ENCODE data around the gene CUL4B. TPM values are rescaled to one million over a fixed set of nuclear protein-coding genes. Genes with fewer than 3 reads are reported as not detected.

Gene CUL4B
- 31.4 and 36.3 TPM in 2 replicates for total RNA-seq

GRCh38 chrX:120560842-120561633 is at the start of gene CUL4B:
CUL4B (minus strand) TSS chrX:120560962; CDS start chrX:120560638, 324 bp downstream.

GRCh38 chrX:120603707-120604360 is 43.1 kb upstream of the CUL4B start, which contains the start of gene MCTS1:
MCTS1 (plus strand) TSS chrX:120604101; CDS start chrX:120604237, 136 bp downstream.

Small RNA genes lying within 50 kb of the gene (small RNA-seq; reads per million reads assigned to genes)
- gene RNU7-37P = 0.12 reads per million

Other genes with a start within 250 kb of the CUL4B start
- gene TMEM255A, start 249.5 kb downstream of the CUL4B start, total RNA-seq = under 0.01 and 0.33 TPM in 2 replicates
- 0.11 TPM in 1 of 2 replicates, not detected in the other for gene ATP1B4, start 198.9 kb downstream of the CUL4B start, total RNA-seq
- gene LAMP2, start 91.7 kb downstream of the CUL4B start, total RNA-seq = 129 and 137 TPM in 2 replicates
- 25.9 and 32.4 TPM in 2 replicates for gene MCTS1, start 43.1 kb upstream of the CUL4B start, total RNA-seq
- gene C1GALT1C1, start 69.1 kb upstream of the CUL4B start, total RNA-seq = 14.3 and 18.8 TPM in 2 replicates